RWPE2 (cell line): ENCODE data around the gene BCL2.

Source experiments
- ATAC-seq: fragments of 200-7000 bp; cut with Tn5 transposase; 3 replicates; pipeline ENCODE4 v1.9.1; 2021; ENCODE audit warnings: low read depth
- DNase-seq: peaks from one replicate; pipeline ENCODE4 v3.0.0-alpha.2; 2020; ENCODE audit warnings: low spot score
- H3K27ac ChIP-seq: fragments of 450-650 bp; 2 replicates; pipeline ENCODE4 v1.5.1; 2017; ENCODE audit warnings: mild to moderate bottlenecking; ENCODE audit not compliant: poor library complexity, severe bottlenecking
- H3K27me3 ChIP-seq: fragments of 250-450 bp; sonication (Bioruptor Pico); 2 replicates; pipeline ENCODE4 v1.5.1; 2021; ENCODE audit warnings: mild to moderate bottlenecking, moderate library complexity; ENCODE audit not compliant: insufficient read depth, poor library complexity, severe bottlenecking
- H3K36me3 ChIP-seq: fragments of 250-450 bp; sonication (Bioruptor Pico); 2 replicates; pipeline ENCODE4 v1.5.1; 2020; ENCODE audit warnings: low read depth, mild to moderate bottlenecking, moderate library complexity
- H3K4me1 ChIP-seq: fragments of 250-450 bp; sonication (Bioruptor Pico); 2 replicates; pipeline ENCODE4 v1.5.1; 2021; ENCODE audit warnings: mild to moderate bottlenecking, moderate library complexity; ENCODE audit not compliant: insufficient read depth, poor library complexity, severe bottlenecking
- H3K4me3 ChIP-seq: fragments of 250-450 bp; sonication (Bioruptor Pico); 2 replicates; pipeline ENCODE4 v1.5.1; 2021; ENCODE audit warnings: mild to moderate bottlenecking, moderate library complexity; ENCODE audit not compliant: severe bottlenecking
- H3K9me3 ChIP-seq: fragments of 250-450 bp; sonication (Bioruptor Pico); 2 replicates; pipeline ENCODE4 v1.5.1; 2021; ENCODE audit warnings: mild to moderate bottlenecking, moderate library complexity; ENCODE audit not compliant: severe bottlenecking
- CTCF ChIP-seq: fragments of 450-650 bp; IDR thresholded peaks from one replicate; pipeline ENCODE4 v1.5.1; 2017; ENCODE audit warnings: mild to moderate bottlenecking, moderate library complexity; ENCODE audit not compliant: poor library complexity, severe bottlenecking

BCL2 gene

DNA sequence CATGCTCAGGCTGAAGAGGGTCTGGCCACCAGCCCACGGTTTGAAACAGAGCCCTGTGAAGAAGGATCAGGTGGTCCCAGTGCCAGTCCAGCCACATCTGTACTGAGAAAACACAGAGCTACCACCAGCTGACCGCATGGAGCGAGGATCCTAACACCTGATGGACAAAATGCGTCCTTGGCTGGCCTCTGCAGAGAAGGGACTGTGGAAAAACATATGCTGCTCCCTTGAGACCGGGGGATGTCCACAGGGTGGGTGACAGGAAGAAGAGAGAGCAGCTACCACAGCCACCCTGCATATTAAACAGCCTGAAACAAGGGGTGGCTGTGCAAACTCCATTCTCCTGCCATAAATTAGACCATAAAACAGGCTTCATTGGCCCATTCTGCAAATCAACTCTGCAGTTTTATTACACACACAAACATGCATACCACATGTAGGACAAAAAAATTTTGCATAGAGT is 137.2 kb downstream of the BCL2 start:
- ATAC-seq (no peak), DNase-seq (no peak)
- Histone ChIP-seq H3K4me3 (no peak overlapping the region), H3K27me3 (no peaks in the 10 kb centered on the region), H3K4me1 (no peaks in the 10 kb centered on the region), H3K36me3 (no peaks in the 10 kb centered on the region), H3K27ac (no peak overlapping the region), H3K9me3 (no peaks in the 10 kb centered on the region)
- no peak for TF ChIP-seq CTCF

- no peak overlapping the region for H3K4me3 ChIP-seq
- DNase-seq (no peak), ATAC-seq (no peak)
- TF ChIP-seq CTCF: no peak
- no peaks in the 10 kb centered on the region for H3K36me3 ChIP-seq
- H3K4me1 ChIP-seq: no peaks in the 10 kb centered on the region
- no peaks in the 10 kb centered on the region for H3K9me3 ChIP-seq
- H3K27ac ChIP-seq: no peak overlapping the region
- no peaks in the 10 kb centered on the region for H3K27me3 ChIP-seq
These were observed 137.8 kb downstream of the BCL2 start for GRCh38 chr18:63181706-63182309.

DNA sequence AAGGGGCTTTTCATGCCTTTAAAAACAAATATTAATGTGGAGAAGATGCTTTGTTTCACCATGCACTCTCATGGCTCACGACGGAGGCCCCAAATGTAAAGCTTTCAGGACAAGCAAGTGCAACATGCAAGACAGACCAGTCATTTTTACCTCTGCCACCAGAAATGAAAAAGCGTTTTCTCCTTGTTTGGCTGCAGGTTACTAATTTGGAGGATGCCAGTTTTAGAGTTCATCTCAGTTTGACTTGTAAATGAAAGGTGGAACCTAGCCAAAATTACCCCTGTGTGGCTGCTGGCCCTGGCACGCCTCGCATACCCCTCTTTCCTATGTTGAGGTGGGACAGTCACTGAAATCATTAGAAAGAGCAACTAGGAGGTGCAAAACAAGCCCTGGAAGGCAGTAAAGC is 138.6 kb downstream of the BCL2 start:
- DNase-seq: no peak
- TF ChIP-seq CTCF: no peak
- Histone ChIP-seq H3K4me3 (no peak overlapping the region), H3K36me3 (no peaks in the 10 kb centered on the region), H3K4me1 (no peaks in the 10 kb centered on the region), H3K27ac (no peak overlapping the region), H3K9me3 (no peaks in the 10 kb centered on the region), H3K27me3 (no peaks in the 10 kb centered on the region)
- ATAC-seq: no peak

GRCh38 chr18:63180321-63180720 is 139.2 kb downstream of the BCL2 start:
- H3K36me3 ChIP-seq: no peaks in the 10 kb centered on the region
- H3K4me3 ChIP-seq: no peak overlapping the region
- ATAC-seq: no peak
- no peaks in the 10 kb centered on the region for H3K9me3 ChIP-seq
- H3K4me1 ChIP-seq: no peaks in the 10 kb centered on the region
- no peak for DNase-seq
- H3K27ac ChIP-seq: no peak overlapping the region
- no peaks in the 10 kb centered on the region for H3K27me3 ChIP-seq
- no peak for TF ChIP-seq CTCF

GRCh38 chr18:63179422-63179821 is 140.1 kb downstream of the BCL2 start:
- ATAC-seq (no peak), DNase-seq (no peak)
- no peak for TF ChIP-seq CTCF
- Histone ChIP-seq H3K9me3 (no peaks in the 10 kb centered on the region), H3K36me3 (no peaks in the 10 kb centered on the region), H3K27ac (no peak overlapping the region), H3K4me1 (no peaks in the 10 kb centered on the region), H3K27me3 (no peaks in the 10 kb centered on the region), H3K4me3 (no peak overlapping the region)
